Effector CD4-positive, alpha-beta T cell (primary cell): Measurements from ENCODE around the gene CA12. TPM values are rescaled to one million over a fixed set of nuclear protein-coding genes. Genes with fewer than 3 reads are reported as not detected.
"Not testable (repeated sequence)": the region's sequence is repeated elsewhere in the genome, so short reads cannot be mapped to it uniquely, and the experiment has no call there.

Experiments
- DNase-seq: peaks from one replicate; pipeline ENCODE4 v3.0.0-alpha.2; 2020
- total RNA-seq: gene quantifications from one replicate; lab custom pipeline; 2026; lab: John Stamatoyannopoulos, UW

The CA12 gene
- not detected for total RNA-seq

GRCh38 chr15:63381301-63382204, at the start of gene CA12:
Gene CA12 (minus strand): TSS chr15:63381846. CDS start chr15:63381720, 126 bp downstream.
- DNase-seq = no peak

DNA sequence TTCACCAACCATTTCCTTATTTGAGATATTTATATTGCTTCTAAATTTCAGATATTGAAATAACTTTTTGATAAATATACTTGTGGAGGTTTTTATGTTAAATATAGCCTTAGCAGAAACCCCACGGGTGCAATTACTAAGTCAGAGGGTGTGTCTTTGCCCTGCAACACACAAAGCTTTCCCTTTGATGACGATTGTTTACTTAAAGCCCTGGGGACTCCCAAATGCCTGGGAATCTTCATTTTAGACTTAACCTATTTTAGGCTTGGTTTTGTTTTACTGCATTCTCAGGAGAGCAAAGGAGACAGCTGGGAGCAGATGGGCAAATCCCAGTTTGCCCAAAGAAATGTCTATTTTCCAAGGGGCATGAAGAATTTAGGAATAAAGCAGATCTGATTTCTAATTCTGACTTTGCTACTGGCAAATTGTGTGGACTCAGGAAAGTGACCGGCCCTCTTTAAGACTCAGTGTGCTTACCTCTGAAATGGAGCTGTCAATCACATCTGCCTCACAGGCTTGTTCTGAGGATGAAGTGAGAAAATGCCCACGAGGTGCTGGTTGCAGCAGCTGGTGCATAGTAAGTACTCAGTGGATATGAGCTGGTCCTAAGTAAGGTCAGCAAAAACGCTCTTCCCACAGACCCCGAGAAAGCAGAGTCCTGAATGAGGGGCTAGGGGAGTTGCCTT, 49.3 kb upstream of the CA12 start:
- no peak for DNase-seq

GRCh38 chr15:63426552-63426951, 44.9 kb upstream of the CA12 start:
- DNase-seq = no peak

- no peak for DNase-seq
Observed at GRCh38 chr15:63425426-63425985, 43.9 kb upstream of the CA12 start.

DNA sequence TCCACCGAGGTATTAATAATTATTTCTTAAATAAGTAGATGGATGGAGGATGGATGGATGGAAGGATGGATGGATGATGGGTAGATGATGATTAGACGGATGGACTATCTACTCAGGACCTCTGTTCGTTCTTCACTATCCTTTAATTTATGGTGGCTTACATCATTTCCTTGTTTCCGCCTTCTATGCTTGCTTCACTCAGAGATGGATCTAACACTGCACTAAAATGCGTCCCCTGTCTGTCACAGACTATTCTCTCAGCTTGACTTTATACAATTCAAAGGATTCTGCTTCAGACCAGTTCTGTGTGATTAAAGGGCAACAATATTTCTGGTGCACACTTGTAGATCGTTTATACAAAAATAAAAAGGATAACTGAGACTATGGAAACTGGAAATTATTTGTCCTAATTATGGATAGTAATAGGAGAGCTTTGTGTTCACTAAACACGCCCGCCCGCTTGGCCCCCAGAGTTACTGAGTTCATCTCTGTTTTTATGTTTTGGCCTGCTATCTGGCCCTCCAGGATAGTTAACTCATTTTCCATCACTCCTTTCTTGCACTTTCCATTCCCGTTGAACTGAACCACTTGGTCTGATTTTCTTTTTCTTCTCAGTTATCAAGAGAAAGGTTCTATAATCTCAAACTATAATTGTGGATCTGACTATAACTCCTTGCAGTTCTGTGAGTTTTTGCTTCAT, 41.4 kb upstream of the CA12 start:
- DNase-seq = no peak

DNA sequence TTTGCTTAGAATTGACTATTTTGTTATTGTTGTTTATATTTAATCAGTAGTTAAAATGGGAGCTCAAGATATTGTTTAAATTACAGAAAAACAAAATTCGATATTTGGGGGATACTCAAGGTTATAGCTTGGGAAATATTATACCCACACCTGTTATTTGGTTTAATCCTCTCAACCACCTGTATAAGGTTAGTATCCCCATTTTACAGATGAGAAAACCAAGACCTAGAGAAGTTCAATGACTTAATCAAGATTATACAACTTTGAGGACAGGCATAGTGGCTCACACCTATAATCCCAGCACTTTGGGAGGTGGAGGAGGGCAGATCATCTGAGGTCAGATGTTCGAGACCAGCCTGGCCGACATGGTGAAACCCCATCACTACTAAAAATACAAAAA, 39.8 kb upstream of the CA12 start:
- no peak for DNase-seq

GRCh38 chr15:63420333-63420747, 38.7 kb upstream of the CA12 start:
- DNase-seq = no peak

- DNase-seq = no peak
Observed at GRCh38 chr15:63418811-63419210, 37.2 kb upstream of the CA12 start.

GRCh38 chr15:63417721-63418120, 36.1 kb upstream of the CA12 start:
- DNase-seq = no peak

DNA sequence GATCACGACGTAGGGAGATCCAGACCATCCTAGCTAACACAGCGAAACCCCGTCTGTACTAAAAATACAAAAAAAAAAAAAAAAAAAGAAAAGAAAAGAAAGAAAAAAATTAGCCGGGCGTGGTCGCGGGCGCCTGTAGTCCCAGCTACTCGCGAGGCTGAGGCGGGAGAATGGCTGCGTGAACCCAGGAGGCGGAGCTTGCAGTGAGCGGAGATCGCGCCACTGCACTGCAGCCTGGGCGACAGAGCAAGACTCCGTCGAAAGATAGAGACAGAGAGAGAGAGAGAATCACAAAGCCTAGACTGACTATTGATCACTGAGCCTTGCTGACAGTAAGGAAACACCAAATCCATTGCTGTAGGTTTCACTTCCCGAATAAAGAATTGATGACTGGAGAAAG, 35.6 kb upstream of the CA12 start:
- DNase-seq = not testable (repeated sequence)

DNA sequence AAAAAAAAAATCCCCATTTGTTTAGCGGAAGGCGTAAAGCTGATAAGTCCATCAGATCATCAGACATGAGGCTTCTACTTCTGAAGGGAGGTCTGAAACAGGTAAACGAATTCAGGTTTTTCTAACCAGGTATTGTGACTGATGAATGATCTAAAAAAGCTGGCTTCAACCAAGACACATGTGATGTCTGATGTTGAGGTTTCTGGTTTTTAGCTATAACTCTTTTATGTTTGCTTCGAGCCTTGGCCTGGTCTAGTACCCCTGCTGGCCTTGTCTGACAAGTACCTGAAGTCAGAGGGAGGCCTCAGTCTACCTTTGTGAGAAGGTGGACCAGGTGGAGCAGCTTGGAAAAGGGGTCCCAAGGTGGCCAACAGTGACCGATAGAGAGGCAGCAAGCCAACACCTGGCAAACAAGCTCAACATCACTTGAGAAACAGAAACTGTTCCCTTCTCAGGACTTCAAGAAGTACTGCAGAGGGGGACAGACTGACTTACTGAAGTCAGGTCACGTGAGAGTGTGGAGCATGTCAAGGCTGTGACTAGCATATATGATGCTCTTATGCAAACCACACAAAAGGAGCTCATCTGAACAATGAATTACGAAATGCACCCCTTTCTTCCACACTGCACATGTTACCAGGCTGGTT, 33.0 kb upstream of the CA12 start:
- DNase-seq = no peak

DNA sequence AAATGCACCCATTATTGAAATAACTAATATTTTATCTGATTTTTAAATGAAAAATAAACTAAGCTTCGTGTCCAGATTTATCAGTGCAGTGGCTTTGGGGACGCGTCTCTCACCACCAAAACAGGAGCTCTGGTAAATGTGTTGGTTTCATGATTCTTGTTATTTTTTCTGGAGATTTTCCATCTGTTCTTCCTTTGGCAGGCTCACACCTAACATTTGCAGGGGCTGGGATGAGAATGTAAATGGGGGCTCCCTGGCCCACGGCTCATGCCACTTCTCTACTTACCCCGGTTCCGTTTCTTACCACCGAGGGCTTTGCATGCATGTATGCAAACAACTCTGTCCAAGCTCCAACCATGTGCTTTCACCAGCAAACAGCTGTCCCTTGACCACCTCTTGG, 30.9 kb upstream of the CA12 start:
- DNase-seq = no peak

GRCh38 chr15:63411866-63412265, 30.2 kb upstream of the CA12 start:
- DNase-seq = no peak

DNA sequence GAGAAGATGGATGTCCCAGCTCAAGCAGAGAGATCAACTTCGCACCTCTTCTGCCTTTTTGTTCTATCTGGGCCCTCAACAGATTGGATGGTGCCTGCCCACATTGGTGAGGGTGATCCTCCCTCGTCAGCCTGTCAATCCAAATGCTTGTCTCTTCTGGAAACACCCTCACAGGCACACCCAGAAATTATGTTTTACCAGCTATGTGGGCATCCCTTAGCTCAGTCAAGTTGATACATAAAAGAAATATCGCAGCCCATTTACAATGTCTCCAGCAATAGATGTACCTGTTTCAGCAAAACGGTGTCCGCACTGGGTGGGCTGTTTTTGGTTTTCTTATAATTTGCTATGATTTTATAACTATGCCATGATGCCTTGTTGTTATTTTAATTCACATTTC, 27.5 kb upstream of the CA12 start:
- no peak for DNase-seq

- no peak for DNase-seq
Observed at GRCh38 chr15:63408524-63408923, 26.9 kb upstream of the CA12 start.

DNA sequence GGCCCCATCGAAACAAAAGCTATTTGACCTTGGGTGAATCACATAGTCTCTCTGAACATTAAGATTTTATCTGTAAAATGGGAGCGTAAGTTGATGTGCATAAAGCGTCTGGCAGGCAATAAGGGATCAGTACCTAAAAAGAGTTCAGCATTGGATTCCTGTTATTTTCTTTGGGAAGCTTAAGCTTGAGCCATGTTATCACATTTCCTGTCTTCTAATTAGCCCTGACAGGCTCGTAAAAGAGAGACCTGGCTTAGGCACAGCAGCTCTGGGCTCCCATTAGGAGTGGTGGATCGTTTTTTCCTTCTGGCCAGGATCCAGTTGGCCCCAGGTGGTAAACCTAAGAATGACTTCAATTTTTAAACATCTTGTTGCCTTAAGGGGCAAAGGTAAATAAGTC, 26.0 kb upstream of the CA12 start:
- no peak for DNase-seq

DNA sequence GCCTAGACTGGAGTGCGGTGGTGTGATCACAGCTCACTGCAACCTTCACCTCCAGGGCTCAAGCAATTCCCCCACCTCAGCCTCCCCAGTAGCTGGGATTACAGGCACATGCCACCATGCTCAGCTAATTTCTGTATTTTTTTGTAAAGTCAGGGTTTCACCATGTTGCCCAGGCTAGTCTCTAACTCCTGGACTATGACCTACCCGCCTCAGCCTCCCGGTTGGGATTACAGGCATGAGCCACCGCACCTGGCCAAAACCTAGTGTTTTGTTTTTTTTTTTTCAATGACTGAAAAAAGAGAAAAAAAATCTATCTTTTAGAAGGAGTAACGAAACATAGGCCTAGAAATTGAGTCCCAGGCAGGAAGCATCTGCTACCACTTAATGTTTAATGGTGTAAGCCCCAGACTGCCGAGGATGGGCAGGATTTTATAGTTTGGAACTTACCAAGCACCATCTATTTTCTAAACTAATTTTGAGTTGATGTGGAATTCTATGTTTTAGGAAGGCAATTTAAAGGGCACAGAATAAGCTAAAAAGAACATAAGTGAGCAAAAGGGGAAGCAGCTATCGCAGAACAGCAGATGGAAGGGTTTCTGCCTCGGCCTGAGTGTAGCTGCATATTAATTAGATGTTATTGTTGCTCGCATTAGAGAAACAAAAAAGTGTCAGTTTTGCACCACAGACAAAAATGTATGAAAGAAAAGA, 24.2 kb upstream of the CA12 start:
- DNase-seq = no peak

DNA sequence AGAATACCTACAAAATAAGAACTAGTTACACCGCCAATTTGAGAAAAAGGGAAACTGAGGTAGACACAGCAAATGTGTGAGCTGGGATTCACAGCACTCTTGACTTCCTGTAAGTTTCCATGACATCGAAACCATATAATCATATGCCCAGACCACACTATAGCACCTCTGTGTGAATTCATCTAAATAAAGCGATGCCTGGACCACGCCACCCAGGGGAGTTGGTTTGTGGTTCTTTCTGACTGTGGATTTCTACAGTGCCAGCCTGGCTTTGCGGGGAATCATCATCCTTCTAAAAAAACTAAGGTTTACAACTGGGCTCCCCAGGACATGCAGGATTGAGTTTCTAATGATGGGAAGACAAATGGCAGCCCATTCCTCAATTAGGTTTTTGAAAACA, 23.5 kb upstream of the CA12 start:
- no peak for DNase-seq

DNA sequence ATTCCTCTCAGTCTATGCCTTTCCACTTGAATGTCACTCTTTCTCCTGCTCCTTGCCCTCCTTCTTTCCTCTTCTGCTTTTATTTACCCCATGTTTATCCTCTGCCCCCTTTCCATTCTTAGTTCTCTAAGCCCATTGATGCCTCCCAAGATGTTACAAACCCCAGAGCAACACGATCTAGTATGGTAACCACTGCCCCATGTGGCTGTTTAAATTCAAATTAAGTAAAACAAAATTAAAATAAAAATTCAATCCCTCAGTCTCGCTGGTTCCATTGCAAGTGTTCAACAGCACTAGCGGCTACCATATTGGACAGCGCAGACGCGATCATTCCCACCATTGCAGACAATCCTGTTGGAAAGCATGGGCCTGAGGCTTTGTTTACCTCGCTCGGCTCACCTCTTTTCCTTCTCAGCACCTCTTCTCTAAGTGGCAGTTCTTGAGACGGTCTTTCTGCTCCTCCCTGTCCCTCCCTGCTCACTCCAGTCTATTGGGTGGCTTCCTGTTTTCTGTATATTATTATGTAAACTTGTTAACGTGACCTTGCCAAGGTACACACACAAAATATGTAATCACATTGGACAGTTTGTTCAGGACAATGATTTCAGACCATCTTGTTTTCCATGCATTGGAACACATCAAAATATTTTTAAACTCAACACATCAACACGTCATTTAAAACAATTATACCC, 21.8 kb upstream of the CA12 start:
- DNase-seq = no peak

DNA sequence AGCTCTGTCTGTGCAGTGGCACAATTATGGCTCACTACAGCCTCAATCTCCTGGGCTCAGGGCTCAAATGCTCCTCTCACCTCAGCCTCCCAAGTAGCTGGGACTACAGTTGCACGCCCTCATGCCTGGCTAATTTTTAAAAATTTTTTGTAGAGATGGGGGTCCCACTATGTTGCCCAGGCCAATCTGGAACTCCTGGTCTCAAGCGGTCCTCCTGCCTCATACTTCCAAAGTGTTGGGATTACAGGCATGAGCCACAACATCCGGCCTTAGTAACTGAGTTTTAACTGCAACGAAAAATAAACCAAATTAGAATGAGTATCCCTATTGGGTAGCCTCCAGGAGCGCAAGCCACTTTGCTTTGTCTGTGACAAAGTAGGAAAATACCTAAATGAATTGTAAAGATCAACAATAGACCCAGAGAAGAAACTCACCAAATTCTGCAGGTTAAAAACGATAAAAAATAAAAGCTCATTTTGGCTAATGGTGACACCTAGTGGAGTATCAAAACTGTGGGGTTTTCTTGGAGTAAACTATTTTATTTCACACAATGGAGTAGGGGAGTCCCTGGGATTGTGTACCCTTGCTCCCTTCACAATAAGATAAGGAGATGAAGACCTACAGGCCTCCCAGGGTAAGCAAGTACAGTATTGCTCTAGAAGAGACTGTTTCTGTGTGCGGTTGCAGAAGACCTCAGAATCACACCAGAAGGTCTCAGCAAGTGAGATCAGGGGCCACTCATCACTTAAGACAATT, 21.0 kb upstream of the CA12 start:
- no peak for DNase-seq
